ENCODE data around the gene POC5.
"Not testable (repeated sequence)": the region's sequence is repeated elsewhere in the genome, so short reads cannot be mapped to it uniquely, and the experiment has no call there.

POC5 gene

GRCh38 chr5:75701856-75702255 is 15.4 kb downstream of the POC5 start:
- no peak for DNase-seq

DNA sequence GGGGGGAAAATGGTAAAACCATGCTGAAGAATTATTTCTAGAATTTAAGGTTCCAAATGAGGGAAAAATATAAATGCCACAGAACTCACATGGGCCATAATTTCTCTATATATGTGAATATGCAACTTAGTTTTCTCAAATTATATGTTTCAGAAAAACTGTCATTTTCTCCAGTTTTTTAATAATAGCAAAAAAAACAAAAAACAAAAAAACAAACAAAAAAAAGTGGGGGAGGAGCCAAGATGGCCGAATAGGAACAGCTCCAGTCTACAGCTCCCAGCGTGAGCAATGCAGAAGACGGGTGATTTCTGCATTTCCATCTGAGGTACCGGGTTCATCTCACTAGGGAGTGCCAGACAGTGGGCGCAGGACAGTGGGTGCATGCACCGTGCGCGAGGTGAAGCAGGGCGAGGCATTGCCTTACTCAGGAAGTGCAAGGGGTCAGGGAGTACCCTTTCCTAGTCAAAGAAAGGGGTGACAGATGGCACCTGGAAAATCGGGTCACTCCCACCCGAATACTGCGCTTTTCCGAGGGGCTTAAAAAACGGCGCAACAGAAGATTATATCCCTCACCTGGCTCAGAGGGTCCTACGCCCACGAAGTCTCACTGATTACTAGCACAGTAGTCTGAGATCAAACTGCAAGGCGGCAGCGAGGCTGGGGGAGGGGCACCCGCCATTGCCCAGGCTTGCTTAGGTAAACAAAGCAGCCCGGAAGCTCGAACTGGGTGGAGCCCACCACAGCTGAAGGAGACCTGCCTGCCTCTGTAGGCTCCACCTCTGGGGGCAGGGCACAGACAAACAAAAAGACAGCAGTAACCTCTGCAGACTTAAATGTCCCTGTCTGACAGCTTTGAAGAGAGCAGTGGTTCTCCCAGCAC is 21.5 kb downstream of the POC5 start:
- not testable (repeated sequence) for DNase-seq

GRCh38 chr5:75694781-75695180 is 22.5 kb downstream of the POC5 start:
- no peak for DNase-seq

GRCh38 chr5:75690669-75691068 is 26.6 kb downstream of the POC5 start:
- no peak for DNase-seq

GRCh38 chr5:75686480-75686879 is 30.8 kb downstream of the POC5 start:
- DNase-seq, result no peak

- DNase-seq, result no peak
These were observed 32.1 kb downstream of the POC5 start for GRCh38 chr5:75685141-75685540.

DNA sequence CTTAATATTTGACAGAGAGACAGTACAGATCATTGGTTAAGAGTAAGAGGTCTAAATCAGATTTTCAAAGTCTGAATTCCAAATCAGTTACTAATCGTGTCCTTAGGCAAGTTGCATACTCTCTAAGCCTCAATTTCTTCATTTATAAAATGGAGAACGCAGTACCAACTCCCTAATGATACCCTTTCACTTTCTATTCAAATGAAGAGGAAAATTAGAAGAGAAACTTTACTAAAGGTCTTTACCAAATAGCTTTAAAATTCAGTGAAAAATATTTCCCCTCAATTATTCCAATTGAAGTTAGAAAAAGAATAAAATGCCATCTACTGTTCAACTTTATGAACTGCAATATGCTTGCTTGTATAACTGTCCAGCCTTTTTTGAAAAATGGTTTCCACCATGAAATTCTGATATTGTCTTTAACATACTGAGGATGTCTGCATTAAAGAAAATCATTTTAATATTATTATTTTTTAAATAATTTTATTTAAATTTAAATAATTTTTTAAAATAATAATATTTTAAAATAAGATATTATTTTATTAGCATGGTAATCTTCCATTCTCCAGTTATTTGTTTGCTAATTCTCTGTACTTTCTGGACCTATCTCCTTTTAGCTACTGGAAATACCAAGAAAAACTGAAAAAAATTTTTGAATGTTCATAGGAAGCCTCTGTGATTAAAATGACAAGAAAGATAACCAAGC is 36.0 kb downstream of the POC5 start:
- no peak for DNase-seq

DNA sequence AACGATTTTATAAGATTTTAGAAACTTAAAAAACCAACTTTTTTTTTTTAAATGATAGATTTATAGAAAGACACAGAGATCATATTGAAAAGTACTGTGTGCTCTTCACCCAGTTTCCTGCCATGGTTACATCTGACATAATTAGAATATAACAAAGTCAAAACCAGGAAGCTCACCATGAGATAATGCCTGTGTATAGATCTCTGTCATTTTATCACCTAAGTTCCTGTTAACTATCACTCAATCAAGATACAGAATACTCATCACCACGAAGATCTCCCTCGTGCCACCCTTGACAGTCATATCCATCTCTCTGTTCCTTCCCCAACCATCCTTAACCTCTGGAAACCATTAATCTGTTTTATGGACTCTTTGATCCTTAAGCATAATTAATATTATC is 39.1 kb downstream of the POC5 start:
- no peak for DNase-seq

GRCh38 chr5:75677607-75678006 is 39.6 kb downstream of the POC5 start:
- DNase-seq, result no peak

DNA sequence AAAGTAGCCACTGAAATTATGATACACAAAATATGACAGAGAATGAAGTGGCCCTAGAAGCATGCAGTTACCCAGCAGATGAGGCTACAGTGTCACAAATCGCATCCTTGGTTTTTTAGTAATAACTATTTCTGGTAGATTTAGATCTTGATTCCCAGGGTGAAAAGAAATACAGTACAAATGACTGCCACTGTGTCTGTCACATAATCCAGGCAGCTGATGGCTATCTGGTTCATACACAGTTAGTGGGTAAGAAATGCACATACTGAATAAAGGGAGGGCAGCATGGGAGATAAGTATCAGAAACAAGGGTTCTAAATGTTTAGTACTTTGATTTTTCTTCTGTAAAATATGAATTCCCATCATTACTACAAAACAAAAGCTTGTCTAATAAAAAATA is 41.5 kb downstream of the POC5 start:
- DNase-seq, result no peak

DNA sequence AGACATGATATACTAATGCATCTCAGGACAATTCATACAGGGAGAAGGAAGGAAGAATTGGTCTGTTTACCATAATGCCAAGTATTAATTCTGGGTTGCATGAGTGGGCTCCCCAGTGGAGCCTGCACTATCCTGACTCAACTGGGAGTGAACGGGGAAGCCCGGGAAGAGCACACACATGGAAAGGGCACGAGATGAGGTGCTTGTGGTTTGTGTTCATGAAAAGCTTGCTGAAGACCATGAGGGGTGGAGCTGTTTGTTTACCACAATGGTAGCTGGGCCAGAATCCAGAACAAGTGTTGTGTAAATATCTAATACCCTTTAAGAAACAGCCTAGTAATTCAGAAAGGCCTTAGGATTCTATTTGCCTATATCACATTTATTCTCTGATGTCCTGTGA is 44.6 kb downstream of the POC5 start:
- no peak for DNase-seq

GRCh38 chr5:75671506-75671905 is 45.7 kb downstream of the POC5 start:
- DNase-seq, result no peak

GRCh38 chr5:75670577-75670976 is 46.7 kb downstream of the POC5 start:
- DNase-seq, result no peak

DNA sequence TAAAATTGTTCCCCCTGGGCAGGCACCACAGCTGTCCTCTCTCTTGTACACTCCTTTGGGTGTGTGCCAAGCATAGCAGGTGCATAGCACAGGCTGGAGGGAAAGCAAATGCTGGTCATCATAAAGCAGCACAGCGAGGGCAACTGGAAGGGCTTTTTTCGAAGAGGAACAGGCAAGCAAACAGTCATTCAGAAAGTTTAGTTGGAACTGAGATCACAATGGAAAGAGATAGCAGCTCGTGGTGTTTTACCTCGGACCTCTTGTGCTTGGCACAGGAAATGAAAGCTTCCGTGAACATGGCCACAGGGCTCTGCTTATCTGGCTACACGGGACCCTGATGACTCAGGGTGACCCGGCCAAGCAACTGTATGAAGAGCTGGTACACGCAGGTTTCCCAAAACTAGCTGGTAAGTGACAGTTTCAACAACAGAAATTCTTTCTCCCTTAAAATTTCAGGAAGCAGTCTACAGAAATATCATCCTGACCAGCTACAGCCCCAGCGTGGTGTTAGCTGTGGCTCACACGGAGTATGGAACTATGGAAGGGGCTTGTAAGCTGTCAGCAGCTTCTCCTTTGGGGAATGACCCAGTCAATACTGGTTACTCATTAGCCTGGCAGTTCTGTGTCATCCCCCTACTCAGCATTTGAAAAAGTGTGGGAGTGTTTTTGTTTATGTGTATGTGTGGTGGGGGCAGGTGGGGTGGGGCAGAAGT is 48.1 kb downstream of the POC5 start:
- DNase-seq, result peak; percentile 77

DNA sequence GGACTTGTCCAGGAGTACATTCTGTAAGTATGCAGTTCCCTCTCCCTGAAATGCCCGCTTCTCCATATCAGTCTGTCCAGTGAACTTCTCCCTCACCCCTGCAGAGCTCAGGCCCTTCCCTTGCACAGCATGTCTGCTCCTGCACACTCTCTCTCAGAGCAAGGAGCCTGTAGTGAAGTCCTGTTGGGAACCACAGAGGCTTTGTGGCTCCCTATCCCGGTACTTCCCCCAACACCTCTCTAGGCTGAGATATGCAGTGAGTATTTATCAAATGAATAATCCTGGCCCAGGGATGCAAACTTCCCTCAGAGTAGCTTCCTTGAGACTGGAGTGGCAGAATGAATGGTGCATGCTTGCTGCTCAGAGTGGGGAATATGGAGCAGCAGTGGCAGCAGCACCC is 48.8 kb downstream of the POC5 start:
- DNase-seq, result no peak

DNA sequence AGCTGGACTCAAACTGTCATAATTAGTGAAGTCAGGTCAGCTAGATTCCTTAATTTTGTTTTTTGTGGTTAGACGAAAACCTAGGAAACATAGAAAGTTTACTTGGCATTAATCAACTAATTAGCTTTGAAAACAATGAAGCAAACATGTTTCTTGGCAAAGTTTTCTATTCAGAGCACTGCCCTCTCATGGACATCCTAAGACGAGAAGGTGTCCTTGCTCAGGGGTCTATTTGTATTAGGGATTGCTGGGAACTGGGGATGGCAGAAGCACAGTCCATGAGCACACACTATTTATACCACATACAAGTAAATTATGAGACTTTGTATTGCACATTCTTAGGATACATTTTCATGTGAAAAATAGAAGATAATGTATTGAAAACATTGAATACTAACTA is 49.7 kb downstream of the POC5 start:
- DNase-seq, result no peak

GRCh38 chr5:75666801-75667200 is 50.4 kb downstream of the POC5 start:
- DNase-seq, result no peak

- no peak for DNase-seq
These were observed 52.3 kb downstream of the POC5 start for GRCh38 chr5:75664979-75665378.

- DNase-seq, result no peak
These were observed 53.5 kb downstream of the POC5 start for GRCh38 chr5:75663579-75664284.

GRCh38 chr5:75662061-75662460 is 55.2 kb downstream of the POC5 start:
- DNase-seq, result no peak

GRCh38 chr5:75660678-75661465 is 56.4 kb downstream of the POC5 start:
- DNase-seq, result no peak

DNA sequence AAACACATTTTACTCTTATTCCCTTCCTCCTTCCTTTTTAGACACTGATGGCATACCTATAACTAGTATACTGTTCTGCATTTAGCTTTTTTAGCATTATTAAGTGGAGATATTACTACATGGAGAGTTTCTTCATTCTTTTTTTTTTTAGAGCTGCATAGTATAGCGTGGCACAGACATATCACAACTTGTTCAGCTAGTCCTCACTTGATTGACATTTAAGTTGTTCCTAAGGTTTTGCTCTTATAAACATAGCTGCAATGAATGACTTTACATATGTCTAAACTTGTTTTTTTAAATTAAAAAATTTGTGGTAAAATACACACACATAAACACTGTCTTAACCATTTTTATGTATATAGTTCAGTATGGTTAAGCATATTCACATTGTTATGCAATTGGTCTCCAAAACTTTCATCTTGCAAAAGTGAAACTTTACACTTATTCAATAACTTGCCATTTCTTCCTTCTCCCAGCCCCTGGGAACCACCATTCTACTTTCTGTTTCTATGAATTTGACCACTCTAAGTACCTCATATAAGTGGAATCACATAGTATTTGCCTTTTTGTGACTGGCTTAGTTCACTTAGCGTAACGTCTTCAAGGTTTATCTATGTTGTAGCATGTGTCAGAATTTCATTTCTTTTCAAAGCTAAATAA is 57.3 kb downstream of the POC5 start:
- no peak for DNase-seq
